HL-60 (cell line): Measurements from ENCODE around the gene RNU2-63P.
A peak's percentile ranks its signal among the peaks of the same experiment; 100 is the strongest.

Experiments
- DNase-seq, 2 experiments: peaks; one replicate each; pipeline ENCODE4 v3.0.0-alpha.2; 2010 to 2020; ENCODE audit warnings: low read depth in 1 of 2, low spot score in 1 of 2
- H3K27ac ChIP-seq: fragments of 250-450 bp; sonication (Bioruptor Pico); replicated peaks from 2 replicates; pipeline ENCODE4 v1.5.1; 2020; ENCODE audit warnings: mild to moderate bottlenecking, moderate library complexity
- H3K27me3 ChIP-seq: fragments of 250-450 bp; sonication (Bioruptor Pico); 2 replicates; pipeline ENCODE4 v1.5.1; 2021; ENCODE audit warnings: mild to moderate bottlenecking, moderate library complexity; ENCODE audit not compliant: insufficient read depth, poor library complexity, severe bottlenecking
- H3K4me3 ChIP-seq: replicated peaks from 2 replicates; pipeline ENCODE4 v1.5.1; 2011; ENCODE audit warnings: mild to moderate bottlenecking, control low read depth, low read length; ENCODE audit not compliant: insufficient read depth
- CTCF ChIP-seq: IDR thresholded peaks from one replicate; pipeline ENCODE4 v1.5.1; 2011; ENCODE audit warnings: low read length, control low read depth, inconsistent platforms; ENCODE audit not compliant: insufficient read depth
- GABPA ChIP-seq: IDR thresholded peaks from 2 replicates; pipeline ENCODE4 v1.6.1; 2012; ENCODE audit warnings: low read depth
- POLR2AphosphoS5 ChIP-seq: IDR thresholded peaks from 2 replicates; pipeline ENCODE4 v1.6.1; 2012; ENCODE audit warnings: low read depth
- REST ChIP-seq: IDR thresholded peaks from 2 replicates; pipeline ENCODE4 v1.6.1; 2012; ENCODE audit warnings: low read depth; ENCODE audit not compliant: insufficient replicate concordance
- SPI1 ChIP-seq: IDR thresholded peaks from 2 replicates; pipeline ENCODE4 v1.6.1; 2012; ENCODE audit warnings: low read depth, mild to moderate bottlenecking, borderline replicate concordance

Gene RNU2-63P

GRCh38 chr2:88016960-88017779 lies 823 bp upstream of the RNU2-63P start:
- DNase-seq, result peak; percentile 27 to 63
- TF ChIP-seq GABPA (no peak), REST (no peak), SPI1 (no peak), CTCF (no peak), POLR2AphosphoS5 (no peak)
- H3K27ac ChIP-seq, result peak overlapping the region; percentile 96
- H3K27me3 ChIP-seq, result no peaks in the 10 kb centered on the region
- H3K4me3 ChIP-seq, result peak overlapping the region; percentile 75

GRCh38 chr2:88011011-88011410 lies 5.3 kb downstream of the RNU2-63P start:
- Histone ChIP-seq H3K4me3 (no peak overlapping the region), H3K27ac (no peak overlapping the region), H3K27me3 (no peaks in the 10 kb centered on the region)
- no peak for DNase-seq
- TF ChIP-seq GABPA (no peak), SPI1 (no peak), CTCF (no peak), REST (no peak), POLR2AphosphoS5 (no peak)

GRCh38 chr2:88010136-88010535 lies 6.2 kb downstream of the RNU2-63P start:
- H3K27me3 ChIP-seq, result no peaks in the 10 kb centered on the region
- H3K4me3 ChIP-seq, result no peak overlapping the region
- H3K27ac ChIP-seq, result no peak overlapping the region
- no peak for DNase-seq
- TF ChIP-seq GABPA, result no peak
- TF ChIP-seq REST, result no peak
- TF ChIP-seq SPI1, result no peak
